Tibial artery (tissue), 4 donors: ENCODE results near the gene DNMT3A.

Experiments
- DNase-seq, 2 donors: peaks; one replicate each; pipeline ENCODE4 v3.0.0-alpha.2; 2019
- H3K27ac ChIP-seq, 2 donors: fragments of 200-600 bp; sonication (generic) in 1 of 2; 1 replicate in 1 of 2; 2 replicates in 1 of 2; pipeline ENCODE4 v1.5.1; 2018 to 2019; ENCODE audit warnings: mild to moderate bottlenecking in 1 of 2
- H3K27me3 ChIP-seq, 2 donors: fragments of 200-600 bp; sonication (generic) in 1 of 2; one replicate each; pipeline versions ENCODE4 v1.5.1 to v1.6.0; 2016 to 2019
- H3K36me3 ChIP-seq, 3 donors: fragments of 200-600 bp; sonication (generic) in 2 of 3; one replicate each; pipeline ENCODE4 v1.5.1; 2016 to 2019; ENCODE audit warnings: mild to moderate bottlenecking in 2 of 3
- H3K4me1 ChIP-seq, 4 donors: fragments of 200-600 bp; sonication (generic) in 2 of 4; 1 replicate in 3 of 4; 2 replicates in 1 of 4; pipeline ENCODE4 v1.5.1; 2016 to 2019
- H3K4me3 ChIP-seq, 2 donors: fragments of 200-600 bp; sonication (generic) in 1 of 2; 1 replicate in 1 of 2; 2 replicates in 1 of 2; pipeline ENCODE4 v1.5.1; 2018 to 2019; ENCODE audit warnings: mild to moderate bottlenecking in 2 of 2
- H3K9me3 ChIP-seq, 3 donors: fragments of 200-600 bp; sonication (generic) in 1 of 3; one replicate each; pipeline ENCODE4 v1.5.1; 2016 to 2019
- intact Hi-C: fragments of 100-400 bp; cut with DNase I; formaldehyde crosslinking; loops from one replicate; pipeline ENCODE4 v1.15.0; 2023; ENCODE audit warnings: low total_unique reads
- TF ChIP-seq, protein P1 (sequence below), 2 experiments: fragments of 200-600 bp in 1 of 2; fragments of 450-650 bp in 1 of 2; IDR thresholded peaks; one replicate each; pipeline ENCODE4 v1.5.1; 2017 to 2019; ENCODE audit warnings: antibody characterized with exemption in 2 of 2, mild to moderate bottlenecking in 1 of 2, moderate library complexity in 1 of 2

DNMT3A gene

DNA sequence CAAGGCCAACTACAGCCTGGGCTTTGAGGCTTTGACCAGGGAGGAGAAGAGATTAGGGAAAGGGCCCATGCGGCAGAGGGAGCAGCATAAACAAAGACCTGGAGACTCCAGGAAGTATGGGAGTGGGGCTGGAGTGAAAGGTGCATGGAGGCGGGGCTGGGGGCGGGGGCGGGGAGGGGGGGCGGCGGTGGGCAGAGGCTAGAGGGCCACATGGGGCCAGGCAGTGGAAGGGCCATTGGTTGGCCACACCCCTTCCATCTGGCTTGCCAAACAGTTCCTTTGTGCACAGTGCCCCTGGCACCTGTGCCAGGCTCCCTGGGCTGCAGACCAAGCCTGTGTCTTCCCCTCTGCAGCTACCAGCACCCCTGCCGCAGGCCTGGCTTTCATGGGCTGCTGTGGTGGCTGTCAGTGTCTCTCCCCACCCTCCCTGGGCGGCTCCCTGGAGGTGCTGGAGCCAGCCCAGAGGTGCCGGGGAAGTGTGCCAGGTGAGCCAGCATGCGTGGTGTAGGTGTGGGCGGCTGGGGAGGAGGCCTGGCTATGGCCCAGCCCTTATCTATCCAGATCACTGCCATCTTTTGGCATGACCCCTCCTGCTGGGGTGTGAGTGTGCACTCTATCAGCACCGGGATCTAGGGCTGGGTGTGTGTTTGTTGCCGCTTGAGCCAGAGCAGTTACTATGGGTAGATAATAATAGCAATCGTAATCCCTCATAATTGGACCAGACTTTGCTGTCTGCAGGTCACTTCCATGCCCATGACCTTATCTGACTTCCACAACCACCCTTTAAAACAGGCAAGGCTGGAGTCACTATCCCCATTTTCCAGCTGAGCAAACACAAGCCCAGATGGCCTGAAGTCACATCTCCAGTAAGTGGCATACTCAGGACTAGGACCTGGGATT lies 30.5 kb downstream of the DNMT3A start:
- H3K4me3 ChIP-seq = no peak overlapping the region
- no peak for DNase-seq
- no peaks in the 10 kb centered on the region for H3K27me3 ChIP-seq
- peaks cover 10 to 55% (median 34%) of the 10 kb centered on the region in 4 donors for H3K4me1 ChIP-seq
- H3K36me3 ChIP-seq = peaks cover 0 to 36% (median 24%) of the 10 kb centered on the region in 3 donors
- TF ChIP-seq, protein P1, sequence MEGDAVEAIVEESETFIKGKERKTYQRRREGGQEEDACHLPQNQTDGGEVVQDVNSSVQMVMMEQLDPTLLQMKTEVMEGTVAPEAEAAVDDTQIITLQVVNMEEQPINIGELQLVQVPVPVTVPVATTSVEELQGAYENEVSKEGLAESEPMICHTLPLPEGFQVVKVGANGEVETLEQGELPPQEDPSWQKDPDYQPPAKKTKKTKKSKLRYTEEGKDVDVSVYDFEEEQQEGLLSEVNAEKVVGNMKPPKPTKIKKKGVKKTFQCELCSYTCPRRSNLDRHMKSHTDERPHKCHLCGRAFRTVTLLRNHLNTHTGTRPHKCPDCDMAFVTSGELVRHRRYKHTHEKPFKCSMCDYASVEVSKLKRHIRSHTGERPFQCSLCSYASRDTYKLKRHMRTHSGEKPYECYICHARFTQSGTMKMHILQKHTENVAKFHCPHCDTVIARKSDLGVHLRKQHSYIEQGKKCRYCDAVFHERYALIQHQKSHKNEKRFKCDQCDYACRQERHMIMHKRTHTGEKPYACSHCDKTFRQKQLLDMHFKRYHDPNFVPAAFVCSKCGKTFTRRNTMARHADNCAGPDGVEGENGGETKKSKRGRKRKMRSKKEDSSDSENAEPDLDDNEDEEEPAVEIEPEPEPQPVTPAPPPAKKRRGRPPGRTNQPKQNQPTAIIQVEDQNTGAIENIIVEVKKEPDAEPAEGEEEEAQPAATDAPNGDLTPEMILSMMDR (IDR thresholded peaks at IDR 0.05) = no peak
- H3K27ac ChIP-seq = no peak overlapping the region
- intact Hi-C loops = no loop called here
- no peaks in the 10 kb centered on the region for H3K9me3 ChIP-seq

DNA sequence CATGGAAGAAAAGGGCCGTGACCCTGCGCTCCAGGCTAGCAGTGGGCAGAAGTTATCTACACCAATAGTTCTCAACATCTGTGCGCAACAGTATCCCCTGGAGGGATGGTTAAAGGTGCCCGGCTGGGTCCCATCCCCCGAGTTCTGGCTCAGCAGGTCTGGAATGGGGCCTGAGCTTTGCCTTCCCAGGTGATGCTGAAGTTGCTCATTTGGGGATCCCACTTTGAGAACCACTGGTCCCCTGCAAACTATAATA lies 31.1 kb downstream of the DNMT3A start:
- DNase-seq = no peak
- H3K36me3 ChIP-seq = peaks cover 0 to 36% (median 24%) of the 10 kb centered on the region in 3 donors

DNA sequence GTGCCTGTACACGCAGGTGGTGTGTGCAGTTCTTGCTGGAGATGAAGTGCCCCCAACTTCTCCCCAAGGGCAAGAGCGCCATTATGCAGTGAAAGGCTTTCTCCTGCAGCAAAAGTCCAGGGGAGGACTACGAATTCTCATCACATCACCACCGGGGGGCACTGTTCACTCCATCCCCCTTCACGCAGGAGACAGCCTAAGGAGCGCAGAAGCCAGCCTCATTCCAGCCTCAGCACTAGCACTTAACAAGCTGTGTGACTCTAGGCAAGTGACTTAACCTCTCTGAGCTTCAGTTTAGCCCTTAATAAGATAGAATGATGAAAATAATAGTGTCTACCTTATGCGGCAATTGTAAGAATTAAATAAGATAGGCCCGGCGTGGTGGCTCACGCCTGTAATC lies 32.3 kb downstream of the DNMT3A start:
- Histone ChIP-seq H3K4me1 (peaks cover 7 to 50% (median 32%) of the 10 kb centered on the region in 4 donors), H3K27me3 (no peaks in the 10 kb centered on the region), H3K9me3 (no peaks in the 10 kb centered on the region), H3K27ac (no peak overlapping the region), H3K4me3 (no peak overlapping the region), H3K36me3 (peaks cover 0 to 37% (median 24%) of the 10 kb centered on the region in 3 donors)
- intact Hi-C loops = loop anchor here (10.0 kb wide), 1 partner anchor 65 kb away; no protein-coding TSS in a partner anchor
- TF ChIP-seq, protein P1 (IDR thresholded peaks at IDR 0.05) = peak in 1 of 2 experiments; percentile 31
- DNase-seq = peak in 1 of 2 donors; percentile 43

More for the DNA sequence above, 31.1 kb downstream of the DNMT3A start:
- Histone ChIP-seq H3K27ac (no peak overlapping the region), H3K4me3 (no peak overlapping the region), H3K4me1 (peaks cover 12 to 55% (median 37%) of the 10 kb centered on the region in 4 donors), H3K9me3 (no peaks in the 10 kb centered on the region), H3K27me3 (no peaks in the 10 kb centered on the region)
- TF ChIP-seq, protein P1 (IDR thresholded peaks at IDR 0.05) = no peak
- intact Hi-C loops = no loop called here

DNA sequence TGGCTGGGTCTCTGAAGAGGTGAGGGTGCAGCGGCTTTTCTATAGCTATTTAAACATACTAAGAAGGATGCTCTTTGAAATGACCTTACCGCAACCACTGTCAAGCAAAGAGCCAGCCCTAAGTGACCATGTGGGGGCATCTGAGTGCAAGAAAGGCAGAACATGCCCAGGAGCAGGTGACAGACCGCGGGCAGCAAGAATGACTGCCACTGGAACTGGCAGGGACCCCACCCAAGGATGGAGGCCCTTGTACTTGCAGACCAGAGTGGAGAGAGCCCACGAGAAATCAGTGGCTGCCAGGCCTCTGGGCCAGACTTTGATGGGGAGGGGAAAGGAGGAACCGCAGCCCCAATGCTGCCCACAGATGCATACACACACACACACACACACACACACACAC lies 33.1 kb downstream of the DNMT3A start:
- DNase-seq = no peak
- H3K27me3 ChIP-seq = no peaks in the 10 kb centered on the region
- TF ChIP-seq, protein P1 (IDR thresholded peaks at IDR 0.05) = no peak
- H3K27ac ChIP-seq = no peak overlapping the region
- peaks cover 0 to 40% (median 20%) of the 10 kb centered on the region in 3 donors for H3K36me3 ChIP-seq
- peaks cover 7 to 42% (median 30%) of the 10 kb centered on the region in 4 donors for H3K4me1 ChIP-seq
- H3K4me3 ChIP-seq = no peak overlapping the region
- intact Hi-C loops = loop anchor here (10.0 kb wide), 1 partner anchor 66 kb away; no protein-coding TSS in a partner anchor
- H3K9me3 ChIP-seq = no peaks in the 10 kb centered on the region

DNA sequence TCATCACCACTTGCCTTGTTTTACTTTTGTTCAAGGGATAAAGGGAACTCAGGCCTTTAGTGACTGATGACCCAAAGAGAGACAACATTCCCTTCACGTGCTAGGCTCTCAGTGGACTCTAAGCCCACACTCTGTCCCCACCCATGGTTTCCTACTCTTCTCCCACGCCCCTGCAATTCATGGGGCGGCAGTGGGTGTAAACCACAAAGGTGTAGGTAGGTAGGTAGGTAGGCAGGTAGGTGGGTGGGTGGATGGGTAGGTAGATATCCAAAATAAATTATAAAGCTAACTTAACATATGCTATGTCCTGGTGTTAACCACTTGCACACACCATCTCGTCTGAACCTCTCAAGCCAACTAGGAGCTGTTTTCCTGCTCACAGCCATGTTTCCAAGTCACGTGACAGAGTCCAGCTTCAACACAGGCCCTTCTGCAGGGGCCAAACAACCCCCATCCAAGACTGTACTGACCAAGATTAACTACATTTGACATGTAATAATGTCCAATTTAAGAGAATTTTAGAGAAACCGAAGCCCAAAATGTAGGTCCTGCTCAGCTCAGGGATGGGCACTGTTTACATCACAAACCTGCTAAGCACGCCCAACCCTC lies 33.7 kb downstream of the DNMT3A start:
- Histone ChIP-seq H3K36me3 (peaks cover 0 to 40% (median 19%) of the 10 kb centered on the region in 3 donors), H3K27ac (no peak overlapping the region), H3K4me3 (no peak overlapping the region), H3K4me1 (peaks cover 7 to 42% (median 30%) of the 10 kb centered on the region in 4 donors), H3K27me3 (no peaks in the 10 kb centered on the region), H3K9me3 (no peaks in the 10 kb centered on the region)
- no peak for DNase-seq
- intact Hi-C loops = loop anchor here (10.0 kb wide), 1 partner anchor 67 kb away; no protein-coding TSS in a partner anchor
- TF ChIP-seq, protein P1 (IDR thresholded peaks at IDR 0.05) = no peak
